ENCODE data around the gene COBLL1.

The COBLL1 gene

DNA sequence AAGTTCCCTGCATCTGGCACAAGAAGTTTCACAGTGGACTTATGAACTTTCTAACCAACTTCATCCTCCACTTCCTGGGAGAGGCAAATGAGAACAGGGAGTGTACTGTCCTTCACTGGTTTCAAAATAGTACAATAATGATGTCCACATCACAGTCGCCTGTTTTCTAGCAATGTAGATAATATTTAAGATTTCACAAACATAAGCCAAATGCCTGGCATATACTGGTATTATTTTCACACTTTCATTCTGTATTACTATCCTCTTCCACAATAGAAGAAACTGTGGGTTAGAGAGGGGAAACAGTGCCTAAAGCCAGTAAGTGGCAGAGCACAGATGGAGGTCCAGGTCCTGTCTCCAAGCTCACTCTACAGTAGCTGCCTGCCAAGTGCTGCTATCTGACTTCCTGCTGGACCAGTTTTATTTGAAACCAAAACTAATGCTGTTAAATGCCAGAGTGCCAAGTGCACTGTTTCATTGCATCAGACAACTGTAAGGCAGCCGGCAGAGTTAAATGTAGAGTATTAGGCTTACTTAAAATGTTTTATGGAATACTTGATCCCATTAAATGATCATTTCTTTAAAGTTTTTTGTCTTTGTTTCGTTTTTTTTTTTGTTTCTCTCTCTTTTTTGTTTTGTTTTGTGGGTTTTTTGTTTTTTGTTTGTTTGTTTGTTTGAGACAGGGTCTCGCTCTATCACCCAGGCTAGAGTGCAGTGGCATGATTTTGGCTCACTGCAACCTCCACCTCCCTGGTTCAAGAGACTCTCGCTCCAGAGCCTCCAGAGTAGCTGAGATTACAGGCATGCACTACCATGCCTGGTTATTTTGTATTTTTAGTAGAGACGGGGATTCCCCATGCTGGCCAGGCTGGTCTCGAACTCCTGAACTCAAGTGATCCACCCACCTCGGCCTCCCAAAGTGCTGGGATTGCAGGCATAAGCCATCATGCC is 15.1 kb downstream of the COBLL1 start:
- FAIRE-seq = no peak

DNA sequence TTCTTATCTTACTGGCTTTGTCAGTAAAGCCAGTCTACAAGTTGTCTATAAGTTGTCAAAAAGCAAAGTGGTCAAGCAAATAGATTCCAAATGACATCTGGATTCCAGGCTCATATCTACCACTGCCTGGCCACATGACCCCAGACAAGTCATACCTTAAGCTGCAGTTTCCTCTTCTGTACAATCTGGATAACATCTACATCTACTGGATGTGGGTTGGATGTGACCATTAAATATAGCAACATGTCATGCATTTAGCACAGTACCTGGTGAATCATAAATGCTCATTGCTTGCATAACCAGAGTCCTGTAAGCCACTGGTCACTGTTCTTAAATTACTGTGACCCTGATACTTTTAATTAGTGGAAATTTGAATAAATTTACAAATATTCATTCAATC is 16.8 kb downstream of the COBLL1 start:
- DNase-seq (ENCODE audit: insufficient read length, low spot score) = no peak

More for the DNA sequence above, 15.1 kb downstream of the COBLL1 start:
- DNase-seq (ENCODE audit: insufficient read length, low spot score) = no peak

DNA sequence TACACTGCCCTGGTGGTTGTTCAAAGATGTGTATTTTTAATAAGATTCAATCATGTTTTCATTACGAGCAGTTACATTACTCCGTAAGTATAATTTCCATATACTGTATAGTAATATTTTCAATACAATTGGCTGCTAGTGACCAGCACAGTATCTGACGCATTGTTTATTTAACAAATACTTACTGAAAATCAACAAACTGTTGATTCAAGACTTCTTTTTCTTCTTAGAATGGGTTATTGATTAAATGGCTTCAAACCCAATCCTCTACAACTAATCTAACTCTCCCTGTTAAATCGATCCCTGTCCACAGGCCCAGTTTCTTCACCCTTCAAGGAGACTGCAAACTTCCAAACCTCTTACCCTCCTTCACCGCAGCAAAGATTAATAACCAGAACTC is 18.5 kb downstream of the COBLL1 start:
- DNase-seq (ENCODE audit: insufficient read length, low spot score) (no peak), FAIRE-seq (no peak)

More for the DNA sequence above, 16.8 kb downstream of the COBLL1 start:
- no peak for FAIRE-seq

DNA sequence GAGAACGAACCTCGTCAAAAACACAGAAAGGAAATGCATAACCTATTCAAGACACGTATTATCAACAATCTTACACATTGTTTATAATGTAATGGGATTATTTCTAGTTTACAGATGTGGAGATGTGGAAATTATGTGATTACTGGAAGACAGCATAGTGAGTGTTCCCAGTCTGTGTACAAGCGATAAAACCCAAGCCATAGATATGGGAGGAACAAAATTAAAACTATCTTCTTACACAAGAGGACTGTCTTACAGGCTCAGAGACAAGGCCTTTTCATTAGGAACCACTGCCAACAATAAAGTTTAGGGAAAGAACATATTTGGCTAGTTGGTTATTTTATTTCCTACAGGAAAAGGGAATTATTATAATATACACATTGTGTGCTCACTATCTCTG is 20.3 kb downstream of the COBLL1 start:
- DNase-seq (ENCODE audit: insufficient read length, low spot score) (no peak), FAIRE-seq (no peak)

DNA sequence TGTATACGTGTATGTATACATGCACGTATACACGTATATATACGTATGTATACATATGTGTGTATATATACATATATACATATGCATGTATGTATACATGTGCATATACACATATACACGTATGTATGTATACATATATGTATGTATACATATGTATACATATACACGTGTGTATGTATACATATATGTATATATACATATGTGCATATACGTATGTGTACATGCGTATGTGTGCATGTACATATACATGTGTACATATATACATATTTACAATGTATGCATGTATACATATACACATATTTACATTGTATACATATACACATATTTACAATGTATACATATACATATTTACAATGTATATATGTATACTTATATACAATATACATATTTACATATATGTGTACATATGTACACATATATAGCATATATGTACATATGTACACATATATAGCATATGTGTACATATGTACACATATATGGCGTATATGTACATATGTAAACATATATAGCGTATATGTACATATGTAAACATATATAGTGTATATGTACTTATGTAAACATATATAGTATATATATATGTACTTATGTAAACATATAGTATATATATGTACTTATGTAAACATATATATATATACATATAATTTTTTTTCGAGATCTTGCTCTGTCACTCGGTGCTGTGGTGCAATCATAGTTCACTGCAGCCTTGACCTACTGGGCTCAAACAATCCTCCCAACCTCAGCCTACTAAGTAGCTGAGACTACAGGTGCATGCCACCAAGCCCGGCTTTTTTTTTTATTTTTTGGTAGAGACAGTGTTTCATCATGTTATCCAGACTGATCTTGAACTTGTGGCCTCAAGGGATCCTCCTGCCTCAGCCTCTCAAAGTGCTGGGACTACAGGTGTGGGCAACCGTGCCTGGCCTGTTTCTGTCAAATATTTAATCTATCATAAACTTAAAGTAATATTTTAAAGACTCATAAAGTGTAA is 23.2 kb downstream of the COBLL1 start:
- FAIRE-seq = no peak

DNA sequence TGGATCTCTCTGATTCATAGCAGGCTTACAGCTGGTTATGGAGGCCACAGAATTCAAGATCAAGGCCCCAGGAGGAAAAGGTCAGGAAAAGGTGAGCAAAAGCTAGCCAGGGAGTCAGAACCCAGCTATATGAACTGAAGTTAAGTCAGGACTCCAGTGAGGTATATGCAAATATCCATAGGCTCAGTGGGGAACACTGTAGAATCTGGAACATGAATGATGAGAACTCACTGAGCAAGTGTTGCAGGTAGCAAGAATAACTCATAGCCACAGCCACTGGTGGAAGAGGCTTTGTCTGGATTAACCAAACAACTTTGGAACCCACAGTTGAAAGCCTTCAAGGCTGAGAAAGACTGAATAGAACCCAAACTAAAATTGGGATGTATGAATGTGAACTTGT is 24.7 kb downstream of the COBLL1 start:
- FAIRE-seq = no peak
- DNase-seq (ENCODE audit: insufficient read length, low spot score) = no peak

More for the DNA sequence above, 23.2 kb downstream of the COBLL1 start:
- no peak for DNase-seq (ENCODE audit: insufficient read length, low spot score)

DNA sequence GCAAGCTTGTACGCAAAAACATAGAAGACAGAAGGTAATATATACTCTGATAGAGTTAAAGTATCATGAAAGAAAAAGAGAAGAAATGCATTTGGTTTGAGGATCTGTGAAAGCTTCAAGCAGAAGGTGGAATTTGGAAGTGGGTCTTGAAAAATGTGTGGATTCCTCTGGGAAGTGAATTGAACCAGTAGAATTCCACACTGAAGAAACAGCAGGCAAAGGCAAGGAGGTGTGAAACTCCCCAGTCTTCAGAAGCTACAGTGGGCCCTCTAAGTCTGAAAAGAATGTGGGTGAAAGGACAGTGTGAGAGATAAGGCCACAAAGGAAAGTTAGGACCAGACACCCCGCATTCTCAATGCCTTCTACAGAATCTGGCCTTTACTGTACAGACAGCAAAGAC is 25.6 kb downstream of the COBLL1 start:
- DNase-seq (ENCODE audit: insufficient read length, low spot score) = no peak
- FAIRE-seq = no peak

DNA sequence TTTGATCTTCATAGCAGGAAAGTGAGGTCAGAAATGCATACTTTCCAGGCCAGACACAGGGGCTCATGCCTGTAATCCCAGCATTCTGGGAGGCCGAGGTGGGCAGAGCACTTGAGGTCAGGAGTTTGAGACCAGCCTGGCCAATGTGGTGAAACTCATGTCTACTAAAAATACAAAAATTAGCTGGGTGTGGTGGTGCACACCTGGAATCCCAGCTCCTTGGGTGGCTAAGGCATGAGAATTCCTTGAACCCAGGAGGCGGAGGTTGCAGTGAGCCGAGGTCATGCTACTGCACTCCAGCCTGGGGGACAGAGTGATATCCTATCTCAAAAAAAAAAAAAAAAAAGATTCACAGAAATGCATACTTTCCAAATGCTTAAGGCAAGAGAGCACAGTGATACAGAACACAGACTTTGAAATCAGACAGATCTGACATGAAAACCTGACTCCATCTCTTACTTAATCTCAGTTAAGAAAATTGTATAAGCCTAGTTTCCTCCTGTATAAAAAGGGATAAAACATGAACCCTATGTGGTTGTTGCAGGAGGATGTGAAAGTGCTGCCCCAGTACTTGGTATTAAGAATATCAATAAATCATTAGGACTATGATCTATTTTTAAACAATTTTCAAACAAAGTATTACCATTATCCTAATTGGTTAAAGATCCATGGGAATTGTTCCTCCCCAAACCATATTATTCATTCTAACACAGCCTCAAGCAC is 26.4 kb downstream of the COBLL1 start:
- FAIRE-seq (no peak), DNase-seq (ENCODE audit: insufficient read length, low spot score) (no peak)

DNA sequence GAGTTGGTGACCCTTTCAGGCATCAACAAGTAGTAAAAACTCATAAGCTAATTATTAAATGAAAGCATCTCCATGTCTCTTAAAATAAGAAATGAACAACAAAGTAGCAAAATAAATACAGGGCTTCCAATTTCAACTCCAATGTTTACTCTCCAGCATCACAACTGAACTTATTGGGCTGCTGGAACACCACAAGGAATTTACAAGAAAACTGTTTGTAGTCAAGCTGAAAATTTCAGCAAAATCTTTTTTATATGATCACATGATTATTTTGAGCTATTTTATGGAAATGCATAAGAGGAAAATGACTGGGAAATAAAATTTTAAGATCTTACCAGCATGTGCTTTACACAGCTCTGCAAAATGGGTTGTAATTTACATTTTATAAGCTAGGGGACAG is 28.1 kb downstream of the COBLL1 start:
- no peak for FAIRE-seq
- no peak for DNase-seq (ENCODE audit: insufficient read length, low spot score)

DNA sequence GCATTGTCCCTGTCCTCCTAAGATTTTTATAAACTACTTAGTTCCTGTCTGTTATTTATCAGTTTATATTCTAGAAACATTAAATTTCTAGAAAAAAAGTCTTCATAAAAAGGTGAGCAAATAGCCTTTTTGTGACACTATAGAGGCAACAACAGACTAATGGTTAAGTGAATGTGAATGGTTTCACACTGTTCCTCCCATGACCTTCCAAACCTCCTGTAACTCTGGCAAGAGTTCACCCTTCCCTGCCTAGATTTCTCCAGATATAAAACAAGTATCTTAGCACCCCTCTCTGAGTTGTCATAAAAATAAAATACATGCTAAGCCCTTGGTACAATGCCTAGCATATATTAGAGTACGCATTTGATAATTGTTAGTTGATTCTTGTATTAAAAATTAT is 29.2 kb downstream of the COBLL1 start:
- FAIRE-seq (no peak), DNase-seq (ENCODE audit: insufficient read length, low spot score) (no peak)

DNA sequence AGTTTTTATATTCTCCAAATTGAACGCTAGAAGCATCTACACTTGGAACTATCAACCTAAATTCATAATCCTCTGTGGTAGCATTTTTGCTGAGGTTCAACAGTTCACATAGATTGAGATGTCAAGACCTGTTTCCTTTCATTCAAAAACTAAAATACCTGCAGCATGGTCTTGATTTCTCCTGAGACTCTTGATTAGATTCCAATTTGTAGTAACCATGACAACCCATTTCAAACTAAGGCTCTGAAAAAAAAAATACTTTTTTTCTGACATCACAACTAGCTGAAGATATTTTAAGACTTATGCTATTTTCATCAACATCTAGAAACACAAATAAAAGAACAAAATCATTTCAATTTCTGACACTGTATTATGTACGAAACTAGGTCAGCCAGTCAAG is 29.8 kb downstream of the COBLL1 start:
- FAIRE-seq (no peak), DNase-seq (ENCODE audit: insufficient read length, low spot score) (no peak)

DNA sequence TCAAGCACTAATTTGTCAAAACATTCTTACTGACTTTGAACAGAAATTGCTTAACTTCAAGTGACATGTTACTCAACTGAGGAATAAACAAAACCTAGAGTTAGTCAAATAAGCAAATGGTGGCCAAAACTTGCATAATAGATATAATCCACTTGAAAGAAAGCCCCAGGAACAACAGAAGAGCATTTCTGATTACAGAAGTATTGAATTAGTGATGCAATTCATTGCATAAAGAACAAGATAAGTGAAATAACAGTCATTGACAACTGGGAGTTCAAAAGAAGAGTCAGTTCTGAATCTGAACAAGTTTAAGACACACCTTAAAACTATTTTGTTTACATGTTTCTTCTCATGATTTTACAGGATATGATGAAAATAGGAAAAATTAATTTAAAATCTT is 30.8 kb downstream of the COBLL1 start:
- FAIRE-seq = no peak
- DNase-seq (ENCODE audit: insufficient read length, low spot score) = no peak

DNA sequence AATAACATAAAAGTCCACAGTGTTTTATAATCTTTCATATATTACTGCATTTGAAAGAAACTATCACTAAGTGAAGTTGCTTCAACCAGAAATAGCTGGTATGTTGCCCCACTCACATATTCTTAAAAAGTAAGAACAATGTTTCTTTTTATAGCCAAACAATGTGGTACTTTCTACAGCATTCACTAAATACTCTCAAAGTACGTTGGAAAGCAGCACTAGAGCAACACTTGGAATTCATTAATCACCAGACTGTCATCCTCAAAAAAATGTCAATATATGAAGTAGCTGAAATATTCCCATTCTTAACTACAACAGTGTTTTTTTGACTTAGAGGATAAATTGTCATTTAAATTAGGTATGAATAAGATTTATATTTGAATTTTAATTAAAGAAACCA is 32.8 kb downstream of the COBLL1 start:
- FAIRE-seq (no peak), DNase-seq (ENCODE audit: insufficient read length, low spot score) (no peak)

DNA sequence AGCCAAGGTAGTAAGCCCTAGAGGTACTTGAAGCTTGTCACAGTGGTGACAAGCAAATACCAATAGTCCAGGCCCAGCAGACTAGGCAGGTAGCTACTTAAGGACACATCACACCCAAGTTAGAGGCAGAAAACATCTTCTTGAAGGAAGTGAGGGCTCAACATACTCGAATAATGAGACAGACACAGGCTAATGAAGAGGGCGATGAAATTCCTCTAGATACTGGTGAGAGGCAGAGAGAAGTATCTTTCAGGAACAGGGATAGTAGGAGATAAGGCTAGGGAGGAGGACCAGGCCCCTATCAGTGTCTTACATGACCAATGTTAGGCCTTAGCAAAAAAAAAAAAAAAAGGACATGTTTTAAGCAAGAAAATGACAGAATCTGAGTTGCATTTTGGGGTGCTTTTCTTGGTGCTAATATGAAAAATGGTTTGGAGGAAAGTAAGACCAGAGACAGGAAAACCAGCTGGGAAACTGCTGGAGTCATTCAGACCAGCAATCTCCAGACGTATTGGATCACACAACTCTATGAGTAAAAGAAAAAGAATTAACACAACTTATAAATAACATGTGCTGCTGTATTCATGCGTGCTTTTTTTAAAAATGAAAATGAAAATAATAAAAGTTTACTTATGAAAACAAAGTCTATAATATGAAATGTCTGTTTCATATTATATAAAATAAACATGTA is 37.7 kb downstream of the COBLL1 start:
- FAIRE-seq = no peak
- DNase-seq (ENCODE audit: insufficient read length, low spot score) = no peak

DNA sequence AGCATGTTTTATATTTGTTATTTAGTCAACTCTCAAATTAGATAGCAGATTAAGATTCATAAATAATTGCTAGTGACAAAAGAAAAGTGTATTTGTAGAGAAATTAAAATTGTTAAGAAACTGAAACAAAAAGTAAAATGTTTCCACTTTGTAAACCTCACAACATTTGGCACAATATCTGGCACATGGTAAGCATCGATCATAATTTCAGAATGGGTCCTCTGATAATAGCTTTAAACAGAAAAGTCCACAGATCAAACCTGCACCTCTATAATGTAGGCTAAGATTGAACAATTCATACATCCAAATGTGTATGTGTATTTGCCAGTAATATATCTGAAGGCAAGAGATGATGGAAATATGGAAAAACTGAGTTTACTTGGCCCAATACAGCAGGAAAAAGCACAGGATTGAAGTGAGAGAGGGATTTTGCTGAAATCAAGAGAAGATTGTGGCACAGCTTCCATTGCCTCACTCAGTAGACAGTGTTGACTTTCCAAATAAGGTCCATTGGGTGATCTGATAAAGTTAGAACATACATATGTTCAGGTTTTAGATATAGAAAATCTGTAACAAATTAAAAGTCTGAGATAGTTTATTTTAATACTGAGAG is 39.4 kb downstream of the COBLL1 start:
- FAIRE-seq = no peak
- no peak for DNase-seq (ENCODE audit: insufficient read length, low spot score)

DNA sequence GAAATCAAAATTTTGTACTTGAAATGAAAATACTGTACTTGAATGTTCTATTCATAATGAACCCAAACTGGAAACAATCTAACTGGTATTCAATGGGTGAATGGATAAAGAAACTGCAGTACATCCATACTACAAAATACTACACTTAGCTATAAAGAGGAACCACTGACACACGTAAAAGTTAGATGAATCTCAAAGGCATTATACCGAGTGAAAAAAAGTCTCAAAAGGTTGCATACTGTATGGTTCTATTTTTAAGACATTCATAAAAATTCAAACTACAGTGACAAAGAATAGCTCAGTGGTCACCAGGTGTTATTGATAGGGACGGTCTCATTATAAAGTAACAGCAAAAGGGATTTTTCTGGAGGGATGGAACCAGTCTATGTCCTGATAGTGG is 41.1 kb downstream of the COBLL1 start:
- no peak for FAIRE-seq

DNA sequence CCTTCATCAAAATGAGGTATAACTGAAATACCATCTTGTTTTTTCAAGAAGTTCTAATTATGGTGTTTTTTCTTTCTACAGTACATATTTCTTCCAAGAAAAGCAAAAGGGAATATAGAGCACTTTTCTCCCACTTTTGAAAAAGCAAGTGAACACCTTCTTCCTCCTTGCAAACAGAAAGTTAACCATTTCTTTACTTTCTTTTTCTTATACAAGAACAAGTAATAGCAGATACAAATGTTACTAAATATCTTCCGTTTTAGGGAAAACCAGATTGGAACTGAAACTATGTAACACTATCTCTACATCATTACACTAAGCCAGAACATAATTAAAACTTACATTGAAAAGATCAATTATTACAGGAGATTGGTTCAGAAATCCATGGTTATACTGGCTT is 44.0 kb downstream of the COBLL1 start:
- DNase-seq (ENCODE audit: insufficient read length, low spot score) (no peak), FAIRE-seq (no peak)

More for the DNA sequence above, 41.1 kb downstream of the COBLL1 start:
- DNase-seq (ENCODE audit: insufficient read length, low spot score) = no peak

DNA sequence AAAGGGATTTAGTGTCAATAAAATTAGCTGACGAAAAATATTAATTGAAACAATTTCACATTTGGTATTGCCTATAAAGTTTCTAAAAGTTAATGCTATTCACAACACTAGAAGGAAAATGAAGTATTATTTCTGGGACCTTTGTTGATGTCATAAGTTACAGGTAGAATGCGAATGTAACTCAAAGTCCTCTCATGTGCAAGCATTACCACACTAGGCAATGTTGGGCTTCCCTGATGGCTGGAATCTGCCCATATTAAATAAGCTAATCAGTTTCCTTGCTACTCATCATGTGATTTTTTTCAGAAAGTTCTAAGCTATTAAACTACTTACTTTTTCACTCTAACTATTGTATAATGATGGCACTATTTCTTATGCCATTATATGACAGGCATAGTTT is 44.6 kb downstream of the COBLL1 start:
- no peak for FAIRE-seq
- no peak for DNase-seq (ENCODE audit: insufficient read length, low spot score)

DNA sequence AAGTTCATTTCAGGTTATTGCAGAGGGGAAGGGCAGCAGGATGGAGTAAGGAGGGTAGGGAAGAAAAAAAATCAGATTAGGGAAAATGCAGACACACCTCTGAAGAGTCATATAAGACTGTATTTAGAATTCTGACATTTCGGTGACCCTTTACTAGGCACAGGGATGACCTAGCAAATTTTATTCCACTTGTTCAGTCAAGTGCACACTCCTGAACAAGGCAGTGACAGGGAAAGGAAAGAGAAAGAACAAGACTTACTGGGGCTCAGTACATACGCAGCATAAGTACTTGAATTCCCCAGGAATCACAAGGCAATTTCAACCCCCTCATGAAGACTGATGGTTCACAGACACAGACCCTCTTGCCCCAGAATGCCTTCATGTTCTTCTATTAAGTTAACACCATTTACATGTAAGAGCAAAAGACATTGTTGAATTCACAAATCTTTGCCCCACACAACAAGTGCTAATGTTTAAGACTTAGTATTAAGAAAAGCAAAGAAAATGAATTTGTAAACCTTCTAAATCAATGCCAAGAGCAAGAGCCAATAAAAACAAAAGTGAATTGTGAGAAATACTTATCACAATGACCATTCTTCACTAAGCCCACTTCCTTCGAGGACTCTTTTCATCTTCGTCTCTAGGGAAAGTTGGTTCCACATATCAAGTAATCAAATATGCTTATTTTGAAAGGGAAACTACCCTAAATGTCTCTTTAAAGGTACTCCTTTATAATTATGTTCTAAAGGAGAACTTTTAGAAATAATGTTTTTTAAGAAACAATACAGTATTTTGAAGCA is 47.0 kb downstream of the COBLL1 start:
- DNase-seq (ENCODE audit: insufficient read length, low spot score) (no peak), FAIRE-seq (no peak)
